ENCODE data around the gene VEPH1. TPM values are rescaled to one million over a fixed set of nuclear protein-coding genes. Genes with fewer than 3 reads are reported as not detected.

The VEPH1 gene
- total RNA-seq, 1 donor = 23.2 TPM

DNA sequence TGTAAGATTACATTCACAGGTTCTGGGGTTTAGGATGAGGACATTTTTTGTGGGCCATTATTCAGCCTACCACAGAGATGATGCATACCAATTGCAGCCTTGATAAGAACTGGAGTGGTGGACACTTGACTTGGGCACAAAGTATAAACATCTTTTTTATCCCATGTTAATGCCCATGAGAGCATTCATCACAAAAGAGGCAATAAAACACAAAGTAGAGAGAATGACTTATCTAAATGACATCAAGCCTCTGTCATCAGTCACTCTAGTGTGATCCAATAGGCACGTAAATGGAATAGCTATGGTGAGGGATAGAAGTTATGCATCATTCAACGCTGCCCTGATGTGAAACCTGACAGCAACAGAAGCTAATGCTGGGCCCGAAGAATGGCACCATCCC, 25.8 kb downstream of the VEPH1 start:
- Histone ChIP-seq H4K20me1 (ENCODE audit: insufficient read depth, low read length) (no peaks in the 10 kb centered on the region), H3K4me1 (ENCODE audit: insufficient read depth, low read length) (peaks cover 4% of the 10 kb centered on the region), H3K27me3 (ENCODE audit: insufficient read depth, low read length) (no peaks in the 10 kb centered on the region), H2AFZ (ENCODE audit: low read length) (no peak overlapping the region), H3K4me2 (ENCODE audit: insufficient read depth, low read length) (no peak overlapping the region), H3K36me3 (ENCODE audit: insufficient read depth, low read length) (peaks cover 14% of the 10 kb centered on the region), H3K27ac (ENCODE audit: low read depth, low read length) (peak overlapping the region; percentile 26), H3K4me3 (ENCODE audit: insufficient read depth, low read length) (no peak overlapping the region), H3K79me2 (ENCODE audit: insufficient read depth, low read length) (peaks cover 30% of the 10 kb centered on the region), H3K9me3 (ENCODE audit: low read depth, low read length) (peaks cover 3% of the 10 kb centered on the region)
- no peak for TF ChIP-seq CTCF (IDR thresholded peaks at IDR 0.05; ENCODE audit: extremely low read depth, low read depth, low read length)
- no peak for DNase-seq (ENCODE audit: insufficient read length, low spot score, missing footprints)

DNA sequence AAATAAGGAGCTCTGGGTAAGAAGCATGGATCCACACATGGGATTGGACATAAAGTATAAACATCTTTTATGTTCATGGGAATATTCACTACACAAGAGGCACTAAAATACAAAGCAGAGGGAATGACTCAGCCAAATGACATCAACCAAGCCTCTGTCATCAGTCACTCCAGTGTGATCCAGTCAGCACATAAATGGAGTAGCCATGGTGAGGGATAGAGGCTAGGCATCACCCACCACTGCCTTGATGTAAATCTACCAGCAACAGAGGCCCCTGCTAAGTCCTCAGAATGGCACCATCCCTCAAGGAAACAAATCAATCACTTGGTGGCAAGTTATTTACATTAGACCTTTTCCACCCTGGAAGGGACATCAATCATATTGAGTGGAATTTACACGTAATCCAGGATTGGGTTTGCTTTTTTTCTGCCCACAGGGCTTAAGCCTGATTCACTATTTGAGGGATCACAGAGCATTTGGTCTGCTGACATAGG, 27.2 kb downstream of the VEPH1 start:
- no peaks in the 10 kb centered on the region for H4K20me1 ChIP-seq (ENCODE audit: insufficient read depth, low read length)
- no peak overlapping the region for H3K4me2 ChIP-seq (ENCODE audit: insufficient read depth, low read length)
- peak overlapping the region; percentile 40 for H3K27ac ChIP-seq (ENCODE audit: low read depth, low read length)
- no peaks in the 10 kb centered on the region for H3K27me3 ChIP-seq (ENCODE audit: insufficient read depth, low read length)
- no peak for DNase-seq (ENCODE audit: insufficient read length, low spot score, missing footprints)
- no peak overlapping the region for H2AFZ ChIP-seq (ENCODE audit: low read length)
- H3K36me3 ChIP-seq (ENCODE audit: insufficient read depth, low read length) = peaks cover 9% of the 10 kb centered on the region
- no peak overlapping the region for H3K4me3 ChIP-seq (ENCODE audit: insufficient read depth, low read length)
- H3K79me2 ChIP-seq (ENCODE audit: insufficient read depth, low read length) = peaks cover 29% of the 10 kb centered on the region
- no peaks in the 10 kb centered on the region for H3K9me3 ChIP-seq (ENCODE audit: low read depth, low read length)
- TF ChIP-seq CTCF (IDR thresholded peaks at IDR 0.05; ENCODE audit: extremely low read depth, low read depth, low read length) = no peak
- peaks cover 4% of the 10 kb centered on the region for H3K4me1 ChIP-seq (ENCODE audit: insufficient read depth, low read length)

DNA sequence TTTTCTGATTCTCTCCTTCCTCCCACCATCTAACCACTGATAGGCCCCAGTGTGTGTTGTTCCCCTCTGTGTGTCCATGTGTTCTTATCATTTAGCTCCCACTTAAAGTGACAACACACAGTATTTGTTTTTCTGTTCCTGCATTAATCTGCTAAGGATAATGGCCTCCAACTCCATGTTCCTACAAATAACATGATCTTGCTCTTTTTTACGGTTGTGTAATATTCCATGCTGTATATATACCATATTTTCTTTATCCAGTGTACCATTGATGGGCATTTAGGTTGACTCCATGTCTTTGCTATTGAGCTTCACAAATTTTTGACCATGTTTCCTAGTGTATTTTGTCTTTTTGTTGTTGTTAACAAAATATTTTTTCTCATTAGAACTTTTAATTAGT, 30.6 kb downstream of the VEPH1 start:
- Histone ChIP-seq H3K4me3 (ENCODE audit: insufficient read depth, low read length) (no peak overlapping the region), H3K4me2 (ENCODE audit: insufficient read depth, low read length) (no peak overlapping the region), H3K4me1 (ENCODE audit: insufficient read depth, low read length) (peaks cover 11% of the 10 kb centered on the region), H2AFZ (ENCODE audit: low read length) (no peak overlapping the region), H3K79me2 (ENCODE audit: insufficient read depth, low read length) (peaks cover 17% of the 10 kb centered on the region), H3K27me3 (ENCODE audit: insufficient read depth, low read length) (no peaks in the 10 kb centered on the region), H3K36me3 (ENCODE audit: insufficient read depth, low read length) (peaks cover 21% of the 10 kb centered on the region), H4K20me1 (ENCODE audit: insufficient read depth, low read length) (no peaks in the 10 kb centered on the region), H3K9me3 (ENCODE audit: low read depth, low read length) (no peaks in the 10 kb centered on the region), H3K27ac (ENCODE audit: low read depth, low read length) (no peak overlapping the region)
- no peak for DNase-seq (ENCODE audit: insufficient read length, low spot score, missing footprints)
- TF ChIP-seq CTCF (IDR thresholded peaks at IDR 0.05; ENCODE audit: extremely low read depth, low read depth, low read length) = no peak

GRCh38 chr3:157471064-157471463, 32.2 kb downstream of the VEPH1 start:
- peaks cover 26% of the 10 kb centered on the region for H3K36me3 ChIP-seq (ENCODE audit: insufficient read depth, low read length)
- H4K20me1 ChIP-seq (ENCODE audit: insufficient read depth, low read length) = no peaks in the 10 kb centered on the region
- no peak overlapping the region for H3K4me2 ChIP-seq (ENCODE audit: insufficient read depth, low read length)
- H3K79me2 ChIP-seq (ENCODE audit: insufficient read depth, low read length) = peaks cover 11% of the 10 kb centered on the region
- TF ChIP-seq CTCF (IDR thresholded peaks at IDR 0.05; ENCODE audit: extremely low read depth, low read depth, low read length) = no peak
- H3K4me3 ChIP-seq (ENCODE audit: insufficient read depth, low read length) = no peak overlapping the region
- H3K27ac ChIP-seq (ENCODE audit: low read depth, low read length) = peak overlapping the region; percentile 7
- H3K9me3 ChIP-seq (ENCODE audit: low read depth, low read length) = no peaks in the 10 kb centered on the region
- H3K27me3 ChIP-seq (ENCODE audit: insufficient read depth, low read length) = no peaks in the 10 kb centered on the region
- DNase-seq (ENCODE audit: insufficient read length, low spot score, missing footprints) = no peak
- peaks cover 18% of the 10 kb centered on the region for H3K4me1 ChIP-seq (ENCODE audit: insufficient read depth, low read length)
- no peak overlapping the region for H2AFZ ChIP-seq (ENCODE audit: low read length)
